Measurements from ENCODE around the gene TMEM63C.
"Not testable (repeated sequence)": the region's sequence is repeated elsewhere in the genome, so short reads cannot be mapped to it uniquely, and the experiment has no call there.

Gene TMEM63C

GRCh38 chr14:77158175-77158881, 23.3 kb upstream of the TMEM63C start:
- TF ChIP-seq, protein P1, sequence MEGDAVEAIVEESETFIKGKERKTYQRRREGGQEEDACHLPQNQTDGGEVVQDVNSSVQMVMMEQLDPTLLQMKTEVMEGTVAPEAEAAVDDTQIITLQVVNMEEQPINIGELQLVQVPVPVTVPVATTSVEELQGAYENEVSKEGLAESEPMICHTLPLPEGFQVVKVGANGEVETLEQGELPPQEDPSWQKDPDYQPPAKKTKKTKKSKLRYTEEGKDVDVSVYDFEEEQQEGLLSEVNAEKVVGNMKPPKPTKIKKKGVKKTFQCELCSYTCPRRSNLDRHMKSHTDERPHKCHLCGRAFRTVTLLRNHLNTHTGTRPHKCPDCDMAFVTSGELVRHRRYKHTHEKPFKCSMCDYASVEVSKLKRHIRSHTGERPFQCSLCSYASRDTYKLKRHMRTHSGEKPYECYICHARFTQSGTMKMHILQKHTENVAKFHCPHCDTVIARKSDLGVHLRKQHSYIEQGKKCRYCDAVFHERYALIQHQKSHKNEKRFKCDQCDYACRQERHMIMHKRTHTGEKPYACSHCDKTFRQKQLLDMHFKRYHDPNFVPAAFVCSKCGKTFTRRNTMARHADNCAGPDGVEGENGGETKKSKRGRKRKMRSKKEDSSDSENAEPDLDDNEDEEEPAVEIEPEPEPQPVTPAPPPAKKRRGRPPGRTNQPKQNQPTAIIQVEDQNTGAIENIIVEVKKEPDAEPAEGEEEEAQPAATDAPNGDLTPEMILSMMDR (conservative IDR thresholded peaks at IDR 0.05) = no peak
- no peak for TF ChIP-seq ZFX (IDR thresholded peaks at IDR 0.05)
- H3K27ac ChIP-seq = no peak overlapping the region

DNA sequence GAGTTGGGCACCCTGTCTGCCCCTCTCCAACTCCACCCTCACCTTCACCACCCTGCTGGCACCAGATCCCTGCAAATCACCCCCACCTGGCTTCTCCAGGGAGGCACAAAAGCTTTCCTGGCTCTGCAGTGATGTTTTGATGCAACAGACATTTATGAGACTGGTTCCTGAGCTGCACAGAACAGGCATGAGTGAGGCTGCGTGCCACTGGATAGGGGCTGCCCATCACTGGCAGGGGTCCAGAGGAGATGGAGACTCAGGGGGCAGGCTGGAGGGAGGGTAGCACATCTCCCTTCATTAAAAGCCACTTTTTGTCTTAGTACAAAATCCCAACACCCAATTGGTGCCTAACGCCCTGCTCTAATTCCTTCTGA, 22.7 kb upstream of the TMEM63C start:
- TF ChIP-seq, protein P1 (conservative IDR thresholded peaks at IDR 0.05) = no peak
- TF ChIP-seq ZFX (IDR thresholded peaks at IDR 0.05) = no peak
- H3K27ac ChIP-seq = no peak overlapping the region

DNA sequence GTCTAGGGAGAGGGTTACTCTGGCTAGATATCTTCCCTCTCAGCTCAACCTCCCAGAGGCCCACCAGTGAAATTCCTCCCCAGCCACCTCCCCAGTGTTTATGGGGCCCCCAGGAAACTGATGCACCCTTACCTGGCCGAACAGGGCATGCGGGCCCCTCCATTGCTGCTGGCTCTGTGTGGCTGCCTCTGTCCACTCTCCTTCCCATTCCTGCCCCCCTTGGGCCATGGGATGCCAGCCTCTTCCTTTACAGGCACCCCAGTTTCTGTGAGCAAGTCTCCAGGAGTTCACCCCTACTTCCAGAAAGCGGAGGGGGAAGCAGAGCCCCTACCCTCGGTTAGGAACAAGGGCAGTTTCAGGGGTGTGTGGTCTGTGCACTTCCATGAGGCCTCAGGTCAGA, 20.6 kb upstream of the TMEM63C start:
- H3K27ac ChIP-seq = no peak overlapping the region
- no peak for TF ChIP-seq ZFX (IDR thresholded peaks at IDR 0.05)
- TF ChIP-seq, protein P1 (conservative IDR thresholded peaks at IDR 0.05) = no peak

DNA sequence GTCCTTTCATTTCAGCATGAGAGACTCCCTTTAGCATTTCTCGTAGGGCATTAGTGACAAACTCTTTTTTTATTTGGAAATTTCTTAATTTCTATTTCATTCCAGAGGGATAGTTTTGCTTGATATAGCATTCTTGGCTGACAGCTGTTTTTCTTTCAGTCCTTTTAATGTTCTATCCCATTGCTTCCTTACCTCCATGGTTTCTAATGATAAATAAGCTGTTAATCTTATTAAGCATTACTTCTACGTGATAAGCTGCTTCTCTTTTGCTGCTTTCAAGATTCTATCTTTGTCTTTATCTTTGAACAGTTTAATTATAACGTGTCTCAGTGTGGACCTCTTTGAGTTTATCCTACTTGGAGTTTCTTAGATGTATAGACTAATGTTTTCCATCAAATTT, 11.6 kb upstream of the TMEM63C start:
- TF ChIP-seq ZFX (IDR thresholded peaks at IDR 0.05) = no peak
- TF ChIP-seq, protein P1 (conservative IDR thresholded peaks at IDR 0.05) = no peak
- no peak overlapping the region for H3K27ac ChIP-seq

DNA sequence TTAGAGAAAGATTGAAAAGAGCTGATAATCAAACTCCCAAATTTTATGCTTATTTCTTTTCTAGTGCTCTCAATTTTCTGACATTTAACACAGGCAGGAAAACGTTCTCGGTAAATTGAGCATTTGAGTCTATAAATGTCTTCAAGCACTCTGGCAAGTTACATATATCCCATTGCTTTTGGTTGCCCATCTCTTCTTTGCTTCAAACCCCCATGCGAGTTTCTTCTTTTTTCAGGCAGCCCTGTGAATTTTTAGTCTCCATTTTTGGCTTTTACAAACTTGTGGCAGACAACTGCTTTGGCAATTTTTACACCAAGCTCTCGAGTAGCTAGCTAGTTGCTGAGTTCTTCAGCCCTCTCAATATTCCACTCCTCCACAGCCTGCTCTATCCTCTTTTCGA, 8.7 kb upstream of the TMEM63C start:
- H3K27ac ChIP-seq = no peak overlapping the region
- TF ChIP-seq, protein P1 (conservative IDR thresholded peaks at IDR 0.05) = no peak
- no peak for TF ChIP-seq ZFX (IDR thresholded peaks at IDR 0.05)

GRCh38 chr14:77173911-77174617, 7.5 kb upstream of the TMEM63C start:
- not testable (repeated sequence) for H3K27ac ChIP-seq

DNA sequence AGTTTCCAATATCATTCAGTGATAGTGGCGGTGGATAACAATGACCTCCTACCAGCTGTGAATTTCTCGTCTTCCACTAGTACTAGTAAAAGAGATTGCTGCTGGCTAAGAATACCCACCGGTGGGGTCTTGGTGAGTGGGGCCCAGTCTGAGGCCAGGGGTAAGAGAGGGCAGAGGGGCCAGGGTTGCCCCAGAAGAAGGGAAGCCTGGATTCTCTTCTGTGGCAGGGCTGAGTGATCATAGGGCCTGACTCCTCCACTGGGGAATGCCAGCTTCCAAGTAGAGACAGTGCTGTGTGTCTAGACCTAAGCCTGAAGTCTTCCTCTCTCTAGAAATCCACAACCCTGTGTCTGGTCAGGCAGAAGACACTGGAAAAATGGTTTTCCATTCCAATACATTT, 5.8 kb upstream of the TMEM63C start:
- no peak overlapping the region for H3K27ac ChIP-seq
- TF ChIP-seq, protein P1 (conservative IDR thresholded peaks at IDR 0.05) = no peak
- no peak for TF ChIP-seq ZFX (IDR thresholded peaks at IDR 0.05)

DNA sequence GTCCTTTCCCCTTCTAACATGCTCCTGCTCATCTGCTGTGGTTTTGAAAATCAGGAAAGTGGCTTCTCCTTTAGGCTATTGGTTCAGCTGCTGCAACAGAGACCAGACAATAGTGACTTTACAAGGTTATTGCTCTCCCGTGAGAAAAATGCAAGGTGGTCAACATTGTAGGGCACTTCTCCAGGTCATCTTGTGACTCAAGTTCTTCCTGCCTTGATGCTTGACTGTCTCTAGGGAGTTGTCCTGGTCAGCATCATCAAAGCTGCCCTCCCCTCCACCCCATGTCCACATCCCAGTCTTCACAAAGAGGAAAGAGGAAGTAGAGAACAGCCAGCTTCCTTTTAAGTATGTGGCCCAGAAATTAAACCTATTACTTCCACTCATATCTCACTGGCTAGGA, 3.9 kb upstream of the TMEM63C start:
- TF ChIP-seq ZFX (IDR thresholded peaks at IDR 0.05) = no peak
- TF ChIP-seq, protein P1 (conservative IDR thresholded peaks at IDR 0.05) = no peak
- no peak overlapping the region for H3K27ac ChIP-seq
